Activated T-cell treated with anti-CD3 and anti-CD28 coated beads, Interleukin-2, amount 50 U/mL, for 1 hour (primary cell): ENCODE data around the gene ENGASE.

Experiments
- DNase-seq: peaks from one replicate; pipeline ENCODE4 v3.0.0-alpha.2; 2020

The ENGASE gene

GRCh38 chr17:79080761-79081290 lies 6.2 kb downstream of the ENGASE start:
- no peak for DNase-seq

GRCh38 chr17:79081571-79082276 lies 7.1 kb downstream of the ENGASE start:
- no peak for DNase-seq

GRCh38 chr17:79082311-79083190 lies 7.9 kb downstream of the ENGASE start:
- peak; percentile 53 for DNase-seq

- DNase-seq, result no peak
Measured at GRCh38 chr17:79083191-79083971, 8.8 kb downstream of the ENGASE start.

GRCh38 chr17:79084291-79085153 lies 9.9 kb downstream of the ENGASE start:
- DNase-seq, result no peak

- DNase-seq, result no peak
Measured at GRCh38 chr17:79085154-79085920, 10.7 kb downstream of the ENGASE start.

GRCh38 chr17:79085921-79086551 lies 11.4 kb downstream of the ENGASE start:
- DNase-seq, result no peak

GRCh38 chr17:79086609-79087427 lies 12.2 kb downstream of the ENGASE start:
- DNase-seq, result no peak

- DNase-seq, result peak; percentile 74
Measured at GRCh38 chr17:79087428-79088143, 13.0 kb downstream of the ENGASE start.

GRCh38 chr17:79088247-79088996 lies 13.8 kb downstream of the ENGASE start:
- DNase-seq, result no peak

- DNase-seq, result no peak
Measured at GRCh38 chr17:79088997-79089328, 14.3 kb downstream of the ENGASE start.

- no peak for DNase-seq
Measured at GRCh38 chr17:79089720-79090442, 15.3 kb downstream of the ENGASE start.

GRCh38 chr17:79090443-79091225 lies 16.0 kb downstream of the ENGASE start:
- DNase-seq, result no peak

- DNase-seq, result no peak
Measured at GRCh38 chr17:79091226-79091670, 16.6 kb downstream of the ENGASE start.

- DNase-seq, result no peak
Measured at GRCh38 chr17:79092567-79092966, 17.9 kb downstream of the ENGASE start.

- no peak for DNase-seq
Measured at GRCh38 chr17:79093270-79093669, 18.6 kb downstream of the ENGASE start.

- DNase-seq, result no peak
Measured at GRCh38 chr17:79094261-79094660, 19.6 kb downstream of the ENGASE start.
